ENCODE data around the gene FZD4. TPM values are rescaled to one million over a fixed set of nuclear protein-coding genes. Genes with fewer than 3 reads are reported as not detected.

Gene FZD4
- total RNA-seq, 1 experiment from 2014 or later: 7.7 TPM

DNA sequence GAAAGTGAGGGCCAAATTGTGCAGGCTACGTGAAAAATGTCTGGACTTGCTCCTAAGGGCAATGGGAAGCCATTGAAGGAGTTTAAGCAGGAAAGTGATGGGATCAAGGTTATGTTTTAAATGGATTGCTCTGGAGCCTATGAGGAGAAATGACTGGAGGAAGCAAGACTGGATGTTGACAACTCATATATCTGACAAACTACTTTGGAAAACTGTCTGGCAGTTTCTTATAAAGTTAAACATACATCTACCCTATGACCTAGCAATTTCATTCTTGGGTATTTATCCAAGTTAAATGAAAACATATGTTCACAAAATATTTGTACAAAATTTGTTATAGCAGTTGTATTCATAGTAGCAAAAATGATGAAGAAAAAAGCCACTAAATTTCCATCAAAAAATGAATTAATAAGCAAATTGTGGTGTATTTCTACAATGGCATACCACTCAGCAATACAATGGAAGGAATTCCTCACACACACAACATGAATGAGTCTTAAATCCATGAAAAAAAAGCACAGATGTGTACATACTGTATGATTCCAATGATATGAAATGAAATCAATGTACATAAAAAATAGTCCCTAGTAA lies 24.1 kb downstream of the FZD4 start (continued):
- TF ChIP-seq, protein P1, sequence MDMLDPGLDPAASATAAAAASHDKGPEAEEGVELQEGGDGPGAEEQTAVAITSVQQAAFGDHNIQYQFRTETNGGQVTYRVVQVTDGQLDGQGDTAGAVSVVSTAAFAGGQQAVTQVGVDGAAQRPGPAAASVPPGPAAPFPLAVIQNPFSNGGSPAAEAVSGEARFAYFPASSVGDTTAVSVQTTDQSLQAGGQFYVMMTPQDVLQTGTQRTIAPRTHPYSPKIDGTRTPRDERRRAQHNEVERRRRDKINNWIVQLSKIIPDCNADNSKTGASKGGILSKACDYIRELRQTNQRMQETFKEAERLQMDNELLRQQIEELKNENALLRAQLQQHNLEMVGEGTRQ (CRISPR knock-in tag; IDR thresholded peaks at IDR 0.05): no peak
- TF ChIP-seq CREM (CRISPR knock-in tag; IDR thresholded peaks at IDR 0.05): no peak

DNA sequence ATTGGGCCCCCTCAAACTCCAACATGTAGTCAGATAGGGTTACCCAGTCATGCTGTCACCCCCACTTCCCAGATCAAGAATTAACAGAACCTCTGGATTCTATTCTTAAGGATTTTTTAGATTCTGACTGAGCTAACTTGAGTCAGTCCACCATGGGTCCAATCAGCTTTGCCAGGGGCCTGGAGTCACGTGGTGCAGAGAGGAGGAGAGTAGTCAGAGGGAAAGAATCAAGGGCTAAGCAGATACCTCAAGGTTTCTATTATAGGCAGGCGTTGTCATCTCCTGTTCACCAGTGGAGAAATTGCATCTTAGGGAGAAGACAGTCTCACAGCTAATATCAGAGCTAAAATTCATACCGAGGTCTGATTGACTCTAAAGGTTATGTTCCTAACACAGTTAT lies 28.2 kb downstream of the FZD4 start:
- no peaks in the 10 kb centered on the region for H3K27me3 Mint-ChIP-seq (ENCODE audit: low read depth)
- no peak overlapping the region for H3K27ac Mint-ChIP-seq
- POLR2A ChIA-PET: no interaction called here
- no peaks in the 10 kb centered on the region for H3K9me3 Mint-ChIP-seq
- DNase-seq (ENCODE audit: low spot score) (no peak), ATAC-seq (no peak)
- TF ChIP-seq ERG (CRISPR knock-in tag; IDR thresholded peaks at IDR 0.05): no peak
- TF ChIP-seq EMX1 (CRISPR knock-in tag; IDR thresholded peaks at IDR 0.05): no peak
- TF ChIP-seq IRF2 (CRISPR knock-in tag; IDR thresholded peaks at IDR 0.05; ENCODE audit: borderline replicate concordance, low read depth): no peak
- no peak for TF ChIP-seq MLX (CRISPR knock-in tag; IDR thresholded peaks at IDR 0.05)
- TF ChIP-seq, protein P2, sequence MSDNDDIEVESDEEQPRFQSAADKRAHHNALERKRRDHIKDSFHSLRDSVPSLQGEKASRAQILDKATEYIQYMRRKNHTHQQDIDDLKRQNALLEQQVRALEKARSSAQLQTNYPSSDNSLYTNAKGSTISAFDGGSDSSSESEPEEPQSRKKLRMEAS (CRISPR knock-in tag; IDR thresholded peaks at IDR 0.05): no peak
- TF ChIP-seq, protein P3, sequence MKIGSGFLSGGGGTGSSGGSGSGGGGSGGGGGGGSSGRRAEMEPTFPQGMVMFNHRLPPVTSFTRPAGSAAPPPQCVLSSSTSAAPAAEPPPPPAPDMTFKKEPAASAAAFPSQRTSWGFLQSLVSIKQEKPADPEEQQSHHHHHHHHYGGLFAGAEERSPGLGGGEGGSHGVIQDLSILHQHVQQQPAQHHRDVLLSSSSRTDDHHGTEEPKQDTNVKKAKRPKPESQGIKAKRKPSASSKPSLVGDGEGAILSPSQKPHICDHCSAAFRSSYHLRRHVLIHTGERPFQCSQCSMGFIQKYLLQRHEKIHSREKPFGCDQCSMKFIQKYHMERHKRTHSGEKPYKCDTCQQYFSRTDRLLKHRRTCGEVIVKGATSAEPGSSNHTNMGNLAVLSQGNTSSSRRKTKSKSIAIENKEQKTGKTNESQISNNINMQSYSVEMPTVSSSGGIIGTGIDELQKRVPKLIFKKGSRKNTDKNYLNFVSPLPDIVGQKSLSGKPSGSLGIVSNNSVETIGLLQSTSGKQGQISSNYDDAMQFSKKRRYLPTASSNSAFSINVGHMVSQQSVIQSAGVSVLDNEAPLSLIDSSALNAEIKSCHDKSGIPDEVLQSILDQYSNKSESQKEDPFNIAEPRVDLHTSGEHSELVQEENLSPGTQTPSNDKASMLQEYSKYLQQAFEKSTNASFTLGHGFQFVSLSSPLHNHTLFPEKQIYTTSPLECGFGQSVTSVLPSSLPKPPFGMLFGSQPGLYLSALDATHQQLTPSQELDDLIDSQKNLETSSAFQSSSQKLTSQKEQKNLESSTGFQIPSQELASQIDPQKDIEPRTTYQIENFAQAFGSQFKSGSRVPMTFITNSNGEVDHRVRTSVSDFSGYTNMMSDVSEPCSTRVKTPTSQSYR (CRISPR knock-in tag; IDR thresholded peaks at IDR 0.05): no peak
- TF ChIP-seq TEAD1 (CRISPR knock-in tag; IDR thresholded peaks at IDR 0.05): no peak
- no peaks in the 10 kb centered on the region for H3K36me3 Mint-ChIP-seq
- CTCF ChIA-PET: interaction anchor here (0.8 kb wide), 1 partner anchor 494 kb away, joined by 3 read pairs; no protein-coding TSS in a partner anchor
- no peak overlapping the region for H3K4me3 Mint-ChIP-seq
- H3K4me1 Mint-ChIP-seq: peaks cover 33% of the 10 kb centered on the region

- DNase-seq (ENCODE audit: low spot score): peak; percentile 69
- Mint-ChIP-seq H3K27me3 (ENCODE audit: low read depth) (no peaks in the 10 kb centered on the region; the same call in 1 of the 2 replicates), H3K27ac (peak overlapping the region; percentile 99), H3K4me3 (no peak overlapping the region), H3K4me1 (peaks cover 32% of the 10 kb centered on the region), H3K36me3 (no peaks in the 10 kb centered on the region), H3K9me3 (no peaks in the 10 kb centered on the region)
- ChIA-PET CTCF (interaction anchor here (0.8 to 2.4 kb wide), 4 partner anchors 15 to 497 kb away, joined by 5 to 18 read pairs (median 8); no protein-coding TSS in a partner anchor), POLR2A (interaction anchor here (0.6 to 1.0 kb wide), 3 partner anchors 30 to 583 kb away, joined by 3 to 7 read pairs (median 4); no protein-coding TSS in a partner anchor)
- ATAC-seq: peak; percentile 97
- TF ChIP-seq, protein P4, sequence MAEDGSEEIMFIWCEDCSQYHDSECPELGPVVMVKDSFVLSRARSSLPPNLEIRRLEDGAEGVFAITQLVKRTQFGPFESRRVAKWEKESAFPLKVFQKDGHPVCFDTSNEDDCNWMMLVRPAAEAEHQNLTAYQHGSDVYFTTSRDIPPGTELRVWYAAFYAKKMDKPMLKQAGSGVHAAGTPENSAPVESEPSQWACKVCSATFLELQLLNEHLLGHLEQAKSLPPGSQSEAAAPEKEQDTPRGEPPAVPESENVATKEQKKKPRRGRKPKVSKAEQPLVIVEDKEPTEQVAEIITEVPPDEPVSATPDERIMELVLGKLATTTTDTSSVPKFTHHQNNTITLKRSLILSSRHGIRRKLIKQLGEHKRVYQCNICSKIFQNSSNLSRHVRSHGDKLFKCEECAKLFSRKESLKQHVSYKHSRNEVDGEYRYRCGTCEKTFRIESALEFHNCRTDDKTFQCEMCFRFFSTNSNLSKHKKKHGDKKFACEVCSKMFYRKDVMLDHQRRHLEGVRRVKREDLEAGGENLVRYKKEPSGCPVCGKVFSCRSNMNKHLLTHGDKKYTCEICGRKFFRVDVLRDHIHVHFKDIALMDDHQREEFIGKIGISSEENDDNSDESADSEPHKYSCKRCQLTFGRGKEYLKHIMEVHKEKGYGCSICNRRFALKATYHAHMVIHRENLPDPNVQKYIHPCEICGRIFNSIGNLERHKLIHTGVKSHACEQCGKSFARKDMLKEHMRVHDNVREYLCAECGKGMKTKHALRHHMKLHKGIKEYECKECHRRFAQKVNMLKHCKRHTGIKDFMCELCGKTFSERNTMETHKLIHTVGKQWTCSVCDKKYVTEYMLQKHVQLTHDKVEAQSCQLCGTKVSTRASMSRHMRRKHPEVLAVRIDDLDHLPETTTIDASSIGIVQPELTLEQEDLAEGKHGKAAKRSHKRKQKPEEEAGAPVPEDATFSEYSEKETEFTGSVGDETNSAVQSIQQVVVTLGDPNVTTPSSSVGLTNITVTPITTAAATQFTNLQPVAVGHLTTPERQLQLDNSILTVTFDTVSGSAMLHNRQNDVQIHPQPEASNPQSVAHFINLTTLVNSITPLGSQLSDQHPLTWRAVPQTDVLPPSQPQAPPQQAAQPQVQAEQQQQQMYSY (CRISPR knock-in tag; IDR thresholded peaks at IDR 0.05): peak; percentile 94
- TF ChIP-seq MYBL2 (CRISPR knock-in tag; IDR thresholded peaks at IDR 0.05) (no peak), SMAD4 (CRISPR knock-in tag; IDR thresholded peaks at IDR 0.05) (no peak), ZBTB21 (CRISPR knock-in tag; IDR thresholded peaks at IDR 0.05; ENCODE audit: borderline replicate concordance) (no peak), AFF4 (CRISPR knock-in tag; IDR thresholded peaks at IDR 0.05; ENCODE audit: borderline replicate concordance) (no peak), ELF4 (CRISPR knock-in tag; IDR thresholded peaks at IDR 0.05; ENCODE audit: low read depth) (no peak)
- TF ChIP-seq, protein P5, sequence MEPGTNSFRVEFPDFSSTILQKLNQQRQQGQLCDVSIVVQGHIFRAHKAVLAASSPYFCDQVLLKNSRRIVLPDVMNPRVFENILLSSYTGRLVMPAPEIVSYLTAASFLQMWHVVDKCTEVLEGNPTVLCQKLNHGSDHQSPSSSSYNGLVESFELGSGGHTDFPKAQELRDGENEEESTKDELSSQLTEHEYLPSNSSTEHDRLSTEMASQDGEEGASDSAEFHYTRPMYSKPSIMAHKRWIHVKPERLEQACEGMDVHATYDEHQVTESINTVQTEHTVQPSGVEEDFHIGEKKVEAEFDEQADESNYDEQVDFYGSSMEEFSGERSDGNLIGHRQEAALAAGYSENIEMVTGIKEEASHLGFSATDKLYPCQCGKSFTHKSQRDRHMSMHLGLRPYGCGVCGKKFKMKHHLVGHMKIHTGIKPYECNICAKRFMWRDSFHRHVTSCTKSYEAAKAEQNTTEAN (CRISPR knock-in tag; IDR thresholded peaks at IDR 0.05): no peak
Observed at GRCh38 chr11:86923999-86924766, 31.0 kb downstream of the FZD4 start.
